GM12878 (cell line): ENCODE data around the gene ALOX12. TPM values are rescaled to one million over a fixed set of nuclear protein-coding genes. Genes with fewer than 3 reads are reported as not detected.

Experiments used
- CBX3 ChIP-seq: fragments of 200-600 bp; sonication (generic); IDR thresholded peaks from 2 replicates; pipeline ENCODE4 v1.6.1; 2016; ENCODE audit warnings: low read depth, borderline replicate concordance
- CBX5 ChIP-seq: sonication (generic); IDR thresholded peaks from 2 replicates; pipeline ENCODE4 v1.6.1; 2016; ENCODE audit warnings: low read depth, moderate library complexity, mild to moderate bottlenecking, inconsistent platforms
- CEBPZ ChIP-seq: fragments of 150-350 bp; IDR thresholded peaks from 2 replicates; pipeline ENCODE4 v1.6.1; 2016; ENCODE audit warnings: low read depth, low read length
- CUX1 ChIP-seq: IDR thresholded peaks from 2 replicates; pipeline ENCODE4 v1.6.1; 2012; ENCODE audit warnings: improper control_type of control experiment, low read depth, low read length; ENCODE audit not compliant: insufficient replicate concordance
- GABPA ChIP-seq: IDR thresholded peaks from 2 replicates; pipeline ENCODE4 v1.6.1; 2014; ENCODE audit warnings: antibody characterized with exemption, low read depth, mild to moderate bottlenecking, inconsistent platforms
- HDAC6 ChIP-seq: fragments of 200-600 bp; sonication (generic); IDR thresholded peaks from one replicate; pipeline ENCODE4 v1.8.0; 2017; ENCODE audit warnings: antibody characterized with exemption; ENCODE audit not compliant: unreplicated experiment
- MYC ChIP-seq: IDR thresholded peaks from 2 replicates; pipeline ENCODE4 v1.6.1; 2011; ENCODE audit warnings: mild to moderate bottlenecking, low read length, moderate library complexity, inconsistent platforms; ENCODE audit not compliant: insufficient read depth, insufficient replicate concordance, insufficient read length, severe bottlenecking
- NFXL1 ChIP-seq: fragments of 450-650 bp; IDR thresholded peaks from 2 replicates; pipeline ENCODE4 v1.6.1; 2017; ENCODE audit warnings: antibody characterized with exemption, mild to moderate bottlenecking, borderline replicate concordance
- NFYA ChIP-seq: IDR thresholded peaks from 2 replicates; pipeline ENCODE4 v1.6.1; 2011; ENCODE audit warnings: low read depth, mild to moderate bottlenecking, low read length, improper control_type of control experiment, borderline replicate concordance
- PKNOX1 ChIP-seq: fragments of 450-650 bp; IDR thresholded peaks from 2 replicates; pipeline ENCODE4 v1.6.1; 2016; ENCODE audit warnings: mild to moderate bottlenecking
- POLR2A ChIP-seq: IDR thresholded peaks from 2 replicates; pipeline ENCODE4 v1.6.1; 2011; ENCODE audit warnings: low read depth, mild to moderate bottlenecking, low read length
- POU2F2 ChIP-seq: IDR thresholded peaks from 3 replicates; pipeline ENCODE4 v1.6.1; 2011; ENCODE audit warnings: low read depth, mild to moderate bottlenecking, low read length, borderline replicate concordance
- RAD21 ChIP-seq: IDR thresholded peaks from 2 replicates; pipeline ENCODE4 v1.6.1; 2011; ENCODE audit warnings: mild to moderate bottlenecking, low read depth, low read length, moderate library complexity; ENCODE audit not compliant: insufficient read depth
- RCOR1 ChIP-seq: conservative IDR thresholded peaks from 2 replicates; pipeline ENCODE4 v1.6.1; 2012; ENCODE audit warnings: low read depth, low read length, improper control_type of control experiment
- RUNX3 ChIP-seq: IDR thresholded peaks from 2 replicates; pipeline ENCODE4 v1.6.1; 2012; ENCODE audit warnings: low read length, inconsistent platforms
- SPI1 ChIP-seq: IDR thresholded peaks from 2 replicates; pipeline ENCODE4 v1.6.1; 2011; ENCODE audit warnings: low read depth, mild to moderate bottlenecking, low read length, moderate library complexity, borderline replicate concordance; ENCODE audit not compliant: insufficient read depth
- SUZ12 ChIP-seq: fragments of 200-600 bp; sonication (generic); IDR thresholded peaks from one replicate; pipeline ENCODE4 v1.6.1; 2018; ENCODE audit warnings: antibody characterized with exemption, mild to moderate bottlenecking; ENCODE audit not compliant: unreplicated experiment
- TBL1XR1 ChIP-seq: IDR thresholded peaks from 2 replicates; pipeline ENCODE4 v1.6.1; 2012; ENCODE audit warnings: low read depth, low read length, improper control_type of control experiment
- TCF12 ChIP-seq: IDR thresholded peaks from 2 replicates; pipeline ENCODE4 v1.6.1; 2011; ENCODE audit warnings: low read depth, mild to moderate bottlenecking, low read length
- YY1 ChIP-seq: IDR thresholded peaks from 2 replicates; pipeline ENCODE4 v1.6.1; 2011; ENCODE audit warnings: low read depth, mild to moderate bottlenecking, low read length
- ZNF384 ChIP-seq: IDR thresholded peaks from 2 replicates; pipeline ENCODE4 v1.6.1; 2012; ENCODE audit warnings: low read depth, mild to moderate bottlenecking, low read length, improper control_type of control experiment, borderline replicate concordance
- ZSCAN29 ChIP-seq: fragments of 450-650 bp; IDR thresholded peaks from 2 replicates; pipeline ENCODE4 v1.6.1; 2017; ENCODE audit warnings: mild to moderate bottlenecking, moderate library complexity
- polyA plus RNA-seq, 11 experiments: library from polyadenylated mRNA; depleted of rRNA in 4 of 11; unstranded in 6 of 11; stranded (reverse) in 5 of 11; fragments of >200 nt; fragmentation: Nextera tagmentation in 4 of 11; fragmentation: Illumina TruSeq in 1 of 11; extraction: Ambion mirVana in 4 of 11; extraction: Trizol in 1 of 11; gene quantifications; 1 replicate in 1 of 11; 2 replicates in 10 of 11; pipeline versions ENCODE4 v1.2.1 to v1.2.3, GENCODE V29; 2011 to 2016; ENCODE audit warnings: inconsistent platforms in 2 of 11, missing spikeins in 2 of 11, low read depth in 1 of 11
- total RNA-seq, 4 experiments: library from RNA; depleted of rRNA in 3 of 4; stranded (reverse); fragments of >200 nt in 3 of 4; fragmentation: Illumina TruSeq in 1 of 4; extraction: Trizol in 1 of 4; gene quantifications; 2 replicates each; pipeline versions ENCODE4 v1.2.1 to v1.2.3, GENCODE V29; 2013 to 2021

ALOX12 gene
- total and polyA plus RNA-seq, 10 of the 15 experiments (the other 5 are each of a cell fraction or from before 2014, with no cell fraction given), result 0.23 to 0.82 (median 0.58) TPM; not detected in 6

- TF ChIP-seq CUX1, result no peak
- TF ChIP-seq CBX5, result no peak
- no peak for TF ChIP-seq SPI1
- TF ChIP-seq YY1, result no peak
- TF ChIP-seq CBX3, result no peak
- no peak for TF ChIP-seq CEBPZ
- no peak for TF ChIP-seq RUNX3
- no peak for TF ChIP-seq HDAC6
- TF ChIP-seq GABPA, result no peak
- TF ChIP-seq ZNF384, result no peak
- TF ChIP-seq TBL1XR1, result no peak
- TF ChIP-seq NFXL1, result no peak
- no peak for TF ChIP-seq POU2F2
- TF ChIP-seq SUZ12, result no peak
- TF ChIP-seq ZSCAN29, result no peak
- TF ChIP-seq MYC, result no peak
- TF ChIP-seq RCOR1, result no peak
- TF ChIP-seq NFYA, result no peak
- TF ChIP-seq PKNOX1, result no peak
- TF ChIP-seq TCF12, result no peak
- TF ChIP-seq RAD21, result no peak
- no peak for TF ChIP-seq POLR2A
Observed at GRCh38 chr17:7023576-7024401, 27.9 kb downstream of the ALOX12 start (continued).
